CD14-positive monocyte (primary cell): Measurements from ENCODE around the gene E2F4. TPM values are rescaled to one million over a fixed set of nuclear protein-coding genes. Genes with fewer than 3 reads are reported as not detected.

Experiments used
- DNase-seq, 3 donors: peaks; one replicate each; pipeline ENCODE4 v3.0.0-alpha.2; 2011 to 2022
- H2AFZ ChIP-seq: 2 replicates; pipeline ENCODE4 v1.6.0; 2012; ENCODE audit warnings: mild to moderate bottlenecking, low read depth, low read length, inconsistent platforms; ENCODE audit not compliant: insufficient read depth, poor library complexity, severe bottlenecking
- H3K27ac ChIP-seq, 2 donors: 1 replicate in 1 of 2; 2 replicates in 1 of 2; pipeline ENCODE4 v1.5.1; 2012 to 2013; ENCODE audit warnings: low read length in 2 of 2, control low read depth in 1 of 2, inconsistent platforms in 1 of 2, low read depth in 1 of 2, mild to moderate bottlenecking in 1 of 2
- H3K27me3 ChIP-seq, 2 donors: one replicate each; pipeline versions ENCODE4 v1.6.0 to v1.6.1; 2011 to 2013; ENCODE audit warnings: low read length in 2 of 2; ENCODE audit not compliant: control insufficient read depth in 2 of 2, insufficient read depth in 2 of 2
- H3K36me3 ChIP-seq, 2 donors: replicated peaks in 1 of 2; 1 replicate in 1 of 2; 2 replicates in 1 of 2; pipeline versions ENCODE4 v1.5.1 to v1.6.1; 2012 to 2013; ENCODE audit warnings: low read length in 2 of 2, control low read depth in 1 of 2, inconsistent platforms in 1 of 2, mild to moderate bottlenecking in 1 of 2; ENCODE audit not compliant: insufficient read depth in 2 of 2, control insufficient read depth in 1 of 2
- H3K4me1 ChIP-seq, 2 donors: 1 replicate in 1 of 2; 2 replicates in 1 of 2; pipeline versions ENCODE4 v1.5.1 to v1.6.1; 2012 to 2013; ENCODE audit warnings: low read length in 2 of 2, control low read depth in 1 of 2, inconsistent platforms in 1 of 2, mild to moderate bottlenecking in 1 of 2, moderate library complexity in 1 of 2; ENCODE audit not compliant: insufficient read depth in 2 of 2, control insufficient read depth in 1 of 2
- H3K4me2 ChIP-seq: replicated peaks from 2 replicates; pipeline ENCODE3; 2012; ENCODE audit warnings: low read length, moderate library complexity, mild to moderate bottlenecking; ENCODE audit not compliant: poor library complexity, severe bottlenecking; ENCODE audit errors: extremely low read depth
- H3K4me3 ChIP-seq, 3 experiments: fragments of 200-600 bp in 1 of 3; sonication (generic) in 1 of 3; replicated peaks in 1 of 3; 1 replicate in 2 of 3; 2 replicates in 1 of 3; pipeline ENCODE4 v1.5.1; 2011 to 2013; ENCODE audit warnings: low read length in 3 of 3, mild to moderate bottlenecking in 3 of 3, control low read depth in 2 of 3, low read depth in 2 of 3, inconsistent platforms in 1 of 3, moderate library complexity in 1 of 3
- H3K79me2 ChIP-seq: 2 replicates; pipeline ENCODE4 v1.6.0; 2012; ENCODE audit warnings: mild to moderate bottlenecking, control low read depth, inconsistent platforms, low read length, moderate library complexity; ENCODE audit not compliant: insufficient read depth
- H3K9ac ChIP-seq: 2 replicates; pipeline ENCODE4 v1.6.0; 2017; ENCODE audit warnings: low read length, mild to moderate bottlenecking; ENCODE audit not compliant: insufficient read depth, poor library complexity, severe bottlenecking
- H3K9me3 ChIP-seq, 2 donors: replicated peaks in 1 of 2; 1 replicate in 1 of 2; 2 replicates in 1 of 2; pipeline versions ENCODE4 v1.5.1 to v1.6.1; 2012 to 2013; ENCODE audit warnings: low read length in 2 of 2, control low read depth in 1 of 2; ENCODE audit not compliant: control insufficient read depth in 1 of 2, insufficient read depth in 1 of 2
- H4K20me1 ChIP-seq: 2 replicates; pipeline ENCODE4 v1.6.0; 2012; ENCODE audit warnings: mild to moderate bottlenecking, low read length, control low read depth, moderate library complexity; ENCODE audit not compliant: insufficient read depth
- H3K27ac Mint-ChIP-seq, 7 donors: one replicate each; pipeline ENCODE4 v1.8.0; 2020; ENCODE audit warnings: mild to moderate bottlenecking in 7 of 7, mixed read lengths in 7 of 7, moderate library complexity in 6 of 7, inconsistent platforms in 2 of 7
- H3K27me3 Mint-ChIP-seq, 3 donors: one replicate each; pipeline ENCODE4 v1.8.0; 2021 to 2022; ENCODE audit warnings: low read depth in 3 of 3, mild to moderate bottlenecking in 3 of 3, mixed read lengths in 3 of 3, moderate library complexity in 3 of 3, inconsistent platforms in 1 of 3
- H3K36me3 Mint-ChIP-seq, 2 donors: one replicate each; pipeline ENCODE4 v1.8.0; 2020; ENCODE audit warnings: mixed read lengths in 2 of 2, inconsistent platforms in 1 of 2, mild to moderate bottlenecking in 1 of 2
- H3K4me1 Mint-ChIP-seq: one replicate; pipeline ENCODE4 v1.8.0; 2020; ENCODE audit warnings: mild to moderate bottlenecking, mixed read lengths
- H3K4me3 Mint-ChIP-seq, 2 donors: one replicate each; pipeline ENCODE4 v1.8.0; 2020; ENCODE audit warnings: mild to moderate bottlenecking in 2 of 2, mixed read lengths in 2 of 2, moderate library complexity in 1 of 2
- H3K9me3 Mint-ChIP-seq, 7 donors: one replicate each; pipeline ENCODE4 v1.8.0; 2020 to 2022; ENCODE audit warnings: mixed read lengths in 7 of 7, mild to moderate bottlenecking in 6 of 7, moderate library complexity in 6 of 7, inconsistent platforms in 2 of 7
- CTCF ChIP-seq: fragments of 200-600 bp; IDR thresholded peaks from one replicate; pipeline ENCODE4 v1.8.0; 2022; ENCODE audit warnings: antibody characterized with exemption, mild to moderate bottlenecking
- WGBS: methylation state at CpG from one replicate; pipeline ENCODE4 v1.1.5; 2013; ENCODE audit warnings: missing lambda C conversion rate; ENCODE audit not compliant: insufficient coverage; 5-methylcytosine and 5-hydroxymethylcytosine counted together
- intact Hi-C, 2 donors: fragments of 100-400 bp; cut with micrococcal nuclease; formaldehyde crosslinking; loops; one replicate each; pipeline versions ENCODE4 v1.15.0 to v1.15.1; 2023
- polyA plus RNA-seq, 3 donors: library from polyadenylated mRNA; depleted of rRNA in 1 of 3; unstranded in 2 of 3; stranded (reverse) in 1 of 3; fragments of 300-500 nt in 2 of 3; fragments of >200 nt in 1 of 3; fragmentation: Illumina TruSeq in 2 of 3; gene quantifications; 1 replicate in 2 of 3; 2 replicates in 1 of 3; pipeline ENCODE4 v1.2.3, GENCODE V29; 2012 to 2021

E2F4 gene
- polyA plus RNA-seq, 3 donors: 53.1 to 191 (median 61.5) TPM

- H2AFZ ChIP-seq: no peak overlapping the region
- peaks cover 13 to 43% of the 10 kb centered on the region in 2 donors for H3K27me3 ChIP-seq
- H3K9ac ChIP-seq: no peak overlapping the region
- H3K27ac Mint-ChIP-seq: no peak overlapping the region
- intact Hi-C loops: no loop called here
- H3K9me3 Mint-ChIP-seq: peaks cover 7 to 17% (median 12%) of the 10 kb centered on the region in 7 donors
- TF ChIP-seq CTCF: no peak
- peaks cover 8 to 17% of the 10 kb centered on the region in 2 donors for H3K4me1 ChIP-seq
- no peak for DNase-seq
- H3K4me3 Mint-ChIP-seq: peak overlapping the region in 1 of 2 donors; percentile 30
- peaks cover 5% of the 10 kb centered on the region for H3K4me1 Mint-ChIP-seq
- peaks cover 9 to 18% of the 10 kb centered on the region in 2 donors for H3K9me3 ChIP-seq
- no peak overlapping the region for H3K4me3 ChIP-seq
- H3K27ac ChIP-seq: no peak overlapping the region
- peaks cover 59 to 62% of the 10 kb centered on the region in 2 donors for H3K36me3 Mint-ChIP-seq
- peaks cover 55 to 60% of the 10 kb centered on the region in 2 donors for H3K36me3 ChIP-seq
- WGBS: 100% methylated on average over 2 of the region's 2 CpGs
- H4K20me1 ChIP-seq: peaks cover 83% of the 10 kb centered on the region
- H3K27me3 Mint-ChIP-seq: peaks cover 34 to 45% (median 39%) of the 10 kb centered on the region in 3 donors
- H3K4me2 ChIP-seq: no peak overlapping the region
- H3K79me2 ChIP-seq: no peaks in the 10 kb centered on the region
Measured at GRCh38 chr16:67148221-67148620, 43.7 kb upstream of the E2F4 start.

GRCh38 chr16:67148656-67149275 is 43.2 kb upstream of the E2F4 start:
- Histone ChIP-seq H3K4me2 (no peak overlapping the region), H3K4me1 (peaks cover 8 to 17% of the 10 kb centered on the region in 2 donors), H3K27me3 (peaks cover 13 to 45% of the 10 kb centered on the region in 2 donors), H3K79me2 (no peaks in the 10 kb centered on the region), H3K36me3 (peaks cover 51 to 55% of the 10 kb centered on the region in 2 donors), H3K9ac (no peak overlapping the region), H4K20me1 (peaks cover 85% of the 10 kb centered on the region), H3K4me3 (no peak overlapping the region), H3K9me3 (peaks cover 9 to 18% of the 10 kb centered on the region in 2 donors), H2AFZ (no peak overlapping the region), H3K27ac (no peak overlapping the region)
- intact Hi-C loops: no loop called here
- H3K4me3 Mint-ChIP-seq: peak overlapping the region in 1 of 2 donors; percentile 66
- no peak for DNase-seq
- H3K36me3 Mint-ChIP-seq: peaks cover 55 to 57% of the 10 kb centered on the region in 2 donors
- peaks cover 8% of the 10 kb centered on the region for H3K4me1 Mint-ChIP-seq
- peaks cover 37 to 50% (median 44%) of the 10 kb centered on the region in 3 donors for H3K27me3 Mint-ChIP-seq
- no peak overlapping the region for H3K27ac Mint-ChIP-seq
- TF ChIP-seq CTCF: no peak
- 100% methylated on average over 9 of the region's 11 CpGs for WGBS
- peaks cover 7 to 18% (median 12%) of the 10 kb centered on the region in 7 donors for H3K9me3 Mint-ChIP-seq
